Large intestine (tissue), 3 donors: ENCODE data around the gene UCHL5. TPM values are rescaled to one million over a fixed set of nuclear protein-coding genes. Genes with fewer than 3 reads are reported as not detected.
"Not testable (repeated sequence)": the region's sequence is repeated elsewhere in the genome, so short reads cannot be mapped to it uniquely, and the experiment has no call there.

Experiments used
- DNase-seq, 2 donors: peaks; one replicate each; pipeline versions ENCODE4 v3.0.0 to v3.0.0-alpha.2; 2013
- H3K27ac ChIP-seq: one replicate; pipeline ENCODE4 v1.5.1; 2013; ENCODE audit warnings: low read length
- H3K27me3 ChIP-seq: 2 replicates; pipeline ENCODE4 v1.6.1; 2013; ENCODE audit warnings: low read length; ENCODE audit not compliant: control insufficient read depth, insufficient read depth
- H3K36me3 ChIP-seq: 2 replicates; pipeline ENCODE4 v1.6.1; 2013; ENCODE audit warnings: low read length; ENCODE audit not compliant: control insufficient read depth, insufficient read depth
- H3K4me1 ChIP-seq: one replicate; pipeline ENCODE4 v1.6.1; 2013; ENCODE audit warnings: low read length; ENCODE audit not compliant: control insufficient read depth, insufficient read depth
- H3K4me3 ChIP-seq: one replicate; pipeline ENCODE4 v1.5.1; 2013; ENCODE audit warnings: low read length
- H3K9me3 ChIP-seq: one replicate; pipeline ENCODE4 v1.6.1; 2013; ENCODE audit warnings: mild to moderate bottlenecking, low read depth, low read length, moderate library complexity; ENCODE audit not compliant: control insufficient read depth
- WGBS: methylation state at CpG from one replicate; pipeline ENCODE4 v1.1.5; 2013; ENCODE audit warnings: low lambda C conversion rate; ENCODE audit not compliant: insufficient coverage; 5-methylcytosine and 5-hydroxymethylcytosine counted together
- polyA plus RNA-seq: library from polyadenylated mRNA; unstranded; fragments of 120-200 nt; gene quantifications from one replicate; pipeline ENCODE4 v1.2.1, GENCODE V29; 2013

The UCHL5 gene
- polyA plus RNA-seq, 1 donor = 32.7 TPM

DNA sequence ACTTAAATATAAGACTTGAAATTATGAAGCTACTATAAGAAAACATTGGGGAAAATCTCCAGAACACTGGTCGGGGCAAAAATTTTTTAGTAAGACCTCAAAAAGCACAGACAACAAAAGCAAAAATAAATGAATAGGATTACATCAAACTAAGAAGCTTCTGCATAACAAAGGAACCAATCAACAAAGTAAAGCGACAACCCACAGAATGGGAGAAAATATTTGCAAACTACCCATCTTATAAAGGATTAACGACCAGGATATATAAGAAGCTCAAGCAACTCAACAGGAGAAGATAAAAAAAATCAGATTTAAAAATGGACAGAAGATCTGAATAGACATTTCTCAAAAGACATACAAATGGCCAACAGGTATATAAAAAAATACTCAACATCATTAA lies 19.1 kb downstream of the UCHL5 start:
- Histone ChIP-seq H3K27ac (no peak overlapping the region), H3K4me3 (no peak overlapping the region), H3K9me3 (no peaks in the 10 kb centered on the region), H3K36me3 (peaks cover 3% of the 10 kb centered on the region), H3K27me3 (no peaks in the 10 kb centered on the region), H3K4me1 (peaks cover 7% of the 10 kb centered on the region)
- 90% methylated on average over 3 of the region's 3 CpGs for WGBS
- DNase-seq = no peak

DNA sequence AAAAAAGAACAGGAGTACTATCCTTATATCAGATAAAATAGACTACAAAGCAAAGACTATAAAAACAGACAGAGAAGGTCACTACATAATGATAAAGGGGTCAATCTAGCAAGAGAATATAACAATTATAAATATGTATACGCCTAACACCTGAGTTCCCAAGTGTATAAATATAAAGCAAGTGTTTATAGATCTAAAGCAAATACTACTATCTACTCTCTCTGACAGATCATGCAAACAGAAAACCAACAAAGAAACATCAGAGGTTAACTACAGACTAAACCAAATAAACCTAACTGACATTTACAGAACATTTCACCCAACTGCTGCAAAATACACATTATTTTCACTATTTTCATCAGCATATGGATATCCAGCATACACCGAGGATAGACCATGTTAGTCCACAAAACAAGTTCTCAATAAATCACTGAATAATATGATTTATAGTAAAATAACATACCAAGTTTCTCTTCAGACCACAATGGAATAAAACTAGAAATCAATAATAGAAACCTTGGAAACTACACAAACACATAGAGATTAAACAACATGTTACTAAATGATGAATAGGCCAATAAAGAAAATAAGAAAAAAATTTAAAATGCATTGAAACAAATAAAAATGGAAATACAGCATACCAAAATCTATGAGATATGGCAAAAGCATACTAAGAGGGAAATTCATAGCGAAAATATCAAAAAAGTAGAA lies 22.7 kb downstream of the UCHL5 start:
- H3K4me3 ChIP-seq = no peak overlapping the region
- DNase-seq = no peak
- no peaks in the 10 kb centered on the region for H3K36me3 ChIP-seq
- H3K27ac ChIP-seq = no peak overlapping the region
- no peaks in the 10 kb centered on the region for H3K4me1 ChIP-seq
- no peaks in the 10 kb centered on the region for H3K27me3 ChIP-seq
- no peaks in the 10 kb centered on the region for H3K9me3 ChIP-seq
- WGBS = 100% methylated on average over 1 of the region's 3 CpGs

DNA sequence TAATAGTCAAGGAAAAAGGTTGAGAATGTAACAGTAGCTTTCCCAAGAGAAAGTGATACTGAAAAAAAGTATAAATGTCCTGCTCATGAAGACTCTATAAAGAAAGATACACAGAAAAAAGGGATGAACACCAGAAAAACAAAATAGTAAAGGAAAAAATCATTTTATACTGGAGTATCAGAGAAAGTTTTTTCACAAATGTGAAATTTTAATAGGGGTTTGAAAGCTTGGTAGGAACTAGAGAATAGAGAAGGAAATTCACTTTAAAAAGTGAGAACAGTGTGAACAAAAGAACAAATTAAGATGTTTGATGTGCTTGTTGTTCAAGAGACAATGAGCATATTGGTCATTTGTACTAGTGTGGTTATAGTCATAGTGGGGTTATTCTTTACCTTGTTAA lies 25.6 kb downstream of the UCHL5 start:
- Histone ChIP-seq H3K27me3 (no peaks in the 10 kb centered on the region), H3K36me3 (no peaks in the 10 kb centered on the region), H3K9me3 (no peaks in the 10 kb centered on the region), H3K27ac (no peak overlapping the region), H3K4me1 (no peaks in the 10 kb centered on the region), H3K4me3 (no peak overlapping the region)
- no peak for DNase-seq

DNA sequence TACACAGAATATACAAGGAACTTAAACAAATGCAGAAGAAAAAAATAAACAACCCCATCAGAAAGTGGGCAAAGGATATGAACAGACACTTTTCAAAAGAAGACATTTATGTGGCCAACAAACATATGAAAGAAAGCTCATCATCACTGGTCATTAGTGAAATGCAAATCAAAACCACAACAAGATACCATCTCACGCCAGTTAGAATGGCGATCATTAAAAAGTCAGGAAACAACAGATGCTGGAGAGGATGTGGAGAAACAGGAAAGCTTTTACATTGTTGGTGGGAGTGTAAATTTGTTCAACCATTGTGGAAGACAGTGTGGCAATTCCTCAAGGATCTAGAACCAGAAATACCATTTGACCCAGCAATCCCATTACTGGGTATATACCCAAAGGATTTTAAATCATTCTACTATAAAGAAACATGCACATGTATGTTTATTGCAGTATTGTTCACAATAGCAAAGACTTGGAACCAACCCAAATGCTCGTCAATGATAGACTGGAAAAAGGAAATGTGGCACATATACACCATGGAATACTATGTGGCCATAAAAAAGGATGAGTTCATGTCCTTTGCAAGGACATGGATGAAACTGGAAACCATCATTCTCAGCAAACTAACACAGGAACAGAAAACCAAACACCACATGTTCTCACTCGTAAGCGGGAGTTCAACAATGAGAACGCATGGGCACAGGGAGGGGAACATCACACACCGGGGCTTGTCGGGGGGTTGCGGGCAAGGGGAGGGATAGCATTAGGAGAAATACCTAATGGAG lies 26.3 kb downstream of the UCHL5 start:
- H3K9me3 ChIP-seq, H3K27ac ChIP-seq, H3K36me3 ChIP-seq, H3K4me1 ChIP-seq, H3K4me3 ChIP-seq, DNase-seq, H3K27me3 ChIP-seq: not testable (repeated sequence)
- no CpG with 5 or more reads among the region's 9 CpGs for WGBS

DNA sequence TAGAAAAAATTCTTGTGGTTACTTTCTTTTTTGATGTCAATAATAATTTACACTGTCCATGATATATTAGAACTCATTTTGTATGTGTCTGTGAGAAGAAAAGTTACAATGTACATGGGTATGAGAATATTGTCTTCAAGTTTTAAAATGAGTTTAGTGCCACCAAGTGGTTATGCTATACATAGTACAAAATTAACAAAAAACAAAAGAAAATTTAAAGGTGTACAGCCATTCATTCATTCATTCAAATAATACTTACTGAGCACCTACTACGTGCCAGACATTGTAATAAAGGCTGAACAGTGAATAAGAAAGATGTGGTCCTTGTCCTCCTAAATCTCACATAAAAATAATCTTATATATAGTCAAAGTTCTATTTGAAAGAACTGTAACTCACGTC lies 27.7 kb downstream of the UCHL5 start:
- Histone ChIP-seq H3K36me3 (peaks cover 3% of the 10 kb centered on the region), H3K4me1 (no peaks in the 10 kb centered on the region), H3K9me3 (no peaks in the 10 kb centered on the region), H3K27me3 (no peaks in the 10 kb centered on the region), H3K4me3 (no peak overlapping the region), H3K27ac (no peak overlapping the region)
- no peak for DNase-seq
- 67% methylated on average over 1 of the region's 2 CpGs for WGBS

DNA sequence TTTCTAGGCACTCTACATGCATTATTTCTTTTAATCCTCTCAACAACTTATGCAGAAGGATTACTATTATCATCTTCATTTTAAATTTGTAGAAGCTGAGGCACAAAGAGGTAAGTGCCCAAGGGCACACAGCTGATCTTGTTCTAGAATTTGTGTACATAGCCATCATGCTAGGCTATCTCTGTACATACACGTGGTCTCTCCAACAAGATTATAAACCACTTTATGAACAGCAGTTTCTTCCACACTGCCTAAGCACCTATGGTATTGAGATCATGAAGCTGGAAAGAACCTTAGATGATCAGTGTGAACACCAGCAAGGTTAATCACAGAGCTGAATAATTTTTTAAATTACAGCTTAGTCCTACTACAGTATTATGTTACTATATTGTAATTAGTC lies 28.9 kb downstream of the UCHL5 start:
- Histone ChIP-seq H3K27me3 (no peaks in the 10 kb centered on the region), H3K4me3 (no peak overlapping the region), H3K36me3 (peaks cover 3% of the 10 kb centered on the region), H3K4me1 (no peaks in the 10 kb centered on the region), H3K27ac (no peak overlapping the region), H3K9me3 (no peaks in the 10 kb centered on the region)
- no peak for DNase-seq
- WGBS = 40% methylated on average over 1 of the region's 1 CpG

DNA sequence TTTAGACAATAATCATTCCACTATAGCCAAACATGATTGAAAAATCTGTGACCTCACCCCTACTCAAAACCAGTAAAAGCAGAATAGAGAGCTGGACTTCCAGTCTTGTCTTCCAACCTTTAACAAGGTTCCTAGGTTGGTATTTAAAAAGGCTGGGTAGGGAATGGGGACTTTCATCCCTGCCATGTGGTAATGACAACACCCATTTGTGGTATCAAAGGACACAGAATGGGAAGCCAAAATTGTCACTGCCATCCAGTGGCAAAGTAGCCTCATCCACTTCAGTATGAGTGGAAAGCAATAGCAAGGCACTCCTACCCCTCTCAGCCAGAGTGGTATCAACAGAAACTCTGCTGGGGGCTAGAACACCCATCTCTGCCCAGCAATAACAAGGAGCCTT lies 33.9 kb downstream of the UCHL5 start:
- Histone ChIP-seq H3K9me3 (no peaks in the 10 kb centered on the region), H3K27ac (no peak overlapping the region), H3K4me1 (no peaks in the 10 kb centered on the region), H3K36me3 (peaks cover 11% of the 10 kb centered on the region), H3K4me3 (no peak overlapping the region), H3K27me3 (no peaks in the 10 kb centered on the region)
- no peak for DNase-seq

DNA sequence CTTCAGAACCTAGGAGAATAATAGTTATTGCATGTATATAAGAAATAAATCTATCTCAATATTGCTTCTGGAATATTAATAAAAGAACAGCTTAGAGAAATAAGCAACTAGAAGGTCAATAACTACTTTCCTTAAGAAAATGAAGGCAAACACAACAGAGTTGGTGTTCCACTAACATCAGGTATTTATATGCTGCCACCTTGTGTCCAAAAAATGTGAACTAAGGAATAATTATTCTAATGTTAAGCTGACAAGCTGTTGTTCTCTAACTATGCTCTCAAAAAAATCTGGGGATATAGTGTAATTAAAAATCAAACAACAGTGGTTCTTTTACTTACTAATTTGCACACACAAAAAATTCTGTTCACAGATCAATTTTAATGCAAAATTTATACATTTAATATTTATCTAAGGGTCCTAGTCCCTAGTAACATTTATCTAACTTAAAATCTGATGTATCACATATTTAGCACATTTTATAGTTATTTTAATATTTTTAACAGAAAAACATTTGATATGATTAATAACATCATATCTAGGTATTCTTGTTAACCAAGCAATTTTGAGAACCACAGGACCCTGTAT lies 39.6 kb downstream of the UCHL5 start:
- DNase-seq = peak; percentile 43 to 51
- no peaks in the 10 kb centered on the region for H3K9me3 ChIP-seq
- no peak overlapping the region for H3K27ac ChIP-seq
- no peak overlapping the region for H3K4me3 ChIP-seq
- peaks cover 10% of the 10 kb centered on the region for H3K36me3 ChIP-seq
- H3K27me3 ChIP-seq = no peaks in the 10 kb centered on the region
- H3K4me1 ChIP-seq = no peaks in the 10 kb centered on the region

DNA sequence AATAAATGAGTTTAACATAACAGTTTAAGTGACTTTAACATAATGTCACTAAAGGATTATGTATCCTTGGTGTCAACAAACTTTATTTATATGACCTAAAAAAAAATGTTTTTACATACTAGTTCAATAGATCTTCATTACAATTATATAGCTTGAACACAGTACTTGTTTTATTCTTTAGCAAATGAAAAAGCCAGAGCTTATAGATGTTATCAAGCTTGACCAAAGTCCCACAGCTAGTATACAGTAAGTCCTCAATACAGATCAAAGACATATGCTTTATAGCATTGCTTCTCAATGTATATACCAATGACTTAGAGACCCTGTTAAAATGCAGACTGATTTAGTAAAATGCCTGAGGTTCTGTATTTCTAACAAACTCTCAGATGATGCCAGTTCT lies 42.4 kb downstream of the UCHL5 start:
- no peak overlapping the region for H3K4me3 ChIP-seq
- H3K4me1 ChIP-seq = peaks cover 4% of the 10 kb centered on the region
- no peak overlapping the region for H3K27ac ChIP-seq
- DNase-seq = no peak
- H3K36me3 ChIP-seq = peaks cover 2% of the 10 kb centered on the region
- no peaks in the 10 kb centered on the region for H3K9me3 ChIP-seq
- no peaks in the 10 kb centered on the region for H3K27me3 ChIP-seq

DNA sequence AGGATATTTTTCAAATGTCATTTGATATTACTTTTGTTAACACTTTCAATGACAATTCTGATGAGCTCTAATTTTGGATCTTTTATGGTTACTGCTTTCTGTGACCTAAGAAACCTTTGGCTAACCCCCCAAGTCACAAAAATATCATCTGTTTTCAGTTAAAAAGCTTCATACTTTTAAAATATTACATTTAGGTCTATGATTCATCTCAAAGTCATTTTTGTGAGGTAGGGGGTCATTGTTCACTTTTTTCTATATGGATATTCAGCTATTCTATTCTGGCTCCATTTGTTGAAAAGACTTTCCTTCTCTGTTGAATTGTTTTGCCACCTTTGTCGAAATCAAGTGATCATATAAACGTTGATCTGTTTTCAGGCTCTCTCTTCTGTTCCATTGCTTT lies 44.8 kb downstream of the UCHL5 start:
- no peak overlapping the region for H3K4me3 ChIP-seq
- H3K27ac ChIP-seq = no peak overlapping the region
- no peaks in the 10 kb centered on the region for H3K27me3 ChIP-seq
- H3K4me1 ChIP-seq = peaks cover 9% of the 10 kb centered on the region
- H3K36me3 ChIP-seq = peaks cover 2% of the 10 kb centered on the region
- 86% methylated on average over 1 of the region's 2 CpGs for WGBS
- DNase-seq = no peak
- H3K9me3 ChIP-seq = no peaks in the 10 kb centered on the region

DNA sequence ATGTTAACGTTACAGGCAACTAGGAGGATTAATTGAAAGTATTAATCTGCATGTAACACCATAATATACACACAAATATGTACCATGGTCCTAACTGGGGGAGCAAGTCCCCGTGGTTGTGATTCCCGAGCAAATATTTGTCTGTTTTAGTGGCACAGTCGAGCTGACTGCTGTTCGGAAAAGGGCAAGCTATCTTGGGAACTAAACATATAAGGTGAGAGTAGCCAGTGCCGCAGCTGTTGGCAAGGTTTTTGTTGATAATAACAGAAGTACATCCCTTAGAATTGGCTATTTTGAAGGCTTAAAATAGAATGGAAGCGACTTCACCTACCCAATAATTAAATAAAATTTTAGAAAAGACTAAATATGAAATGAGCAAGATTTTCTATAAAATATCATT lies 45.5 kb downstream of the UCHL5 start:
- 100% methylated on average over 1 of the region's 7 CpGs for WGBS
- H3K9me3 ChIP-seq = no peaks in the 10 kb centered on the region
- H3K4me1 ChIP-seq = peaks cover 13% of the 10 kb centered on the region
- peaks cover 2% of the 10 kb centered on the region for H3K36me3 ChIP-seq
- no peaks in the 10 kb centered on the region for H3K27me3 ChIP-seq
- no peak overlapping the region for H3K4me3 ChIP-seq
- no peak for DNase-seq
- H3K27ac ChIP-seq = peak overlapping the region; percentile 22
